HG03280 (cell line): ENCODE data around the gene NDST1.

ENCODE experiments used
- ATAC-seq: cut with Tn5 transposase; IDR thresholded peaks from one replicate; pipeline ENCODE4 v1.9.1; 2021; ENCODE audit warnings: mild to moderate bottlenecking, moderate library complexity; ENCODE audit not compliant: unreplicated experiment

NDST1 gene

DNA sequence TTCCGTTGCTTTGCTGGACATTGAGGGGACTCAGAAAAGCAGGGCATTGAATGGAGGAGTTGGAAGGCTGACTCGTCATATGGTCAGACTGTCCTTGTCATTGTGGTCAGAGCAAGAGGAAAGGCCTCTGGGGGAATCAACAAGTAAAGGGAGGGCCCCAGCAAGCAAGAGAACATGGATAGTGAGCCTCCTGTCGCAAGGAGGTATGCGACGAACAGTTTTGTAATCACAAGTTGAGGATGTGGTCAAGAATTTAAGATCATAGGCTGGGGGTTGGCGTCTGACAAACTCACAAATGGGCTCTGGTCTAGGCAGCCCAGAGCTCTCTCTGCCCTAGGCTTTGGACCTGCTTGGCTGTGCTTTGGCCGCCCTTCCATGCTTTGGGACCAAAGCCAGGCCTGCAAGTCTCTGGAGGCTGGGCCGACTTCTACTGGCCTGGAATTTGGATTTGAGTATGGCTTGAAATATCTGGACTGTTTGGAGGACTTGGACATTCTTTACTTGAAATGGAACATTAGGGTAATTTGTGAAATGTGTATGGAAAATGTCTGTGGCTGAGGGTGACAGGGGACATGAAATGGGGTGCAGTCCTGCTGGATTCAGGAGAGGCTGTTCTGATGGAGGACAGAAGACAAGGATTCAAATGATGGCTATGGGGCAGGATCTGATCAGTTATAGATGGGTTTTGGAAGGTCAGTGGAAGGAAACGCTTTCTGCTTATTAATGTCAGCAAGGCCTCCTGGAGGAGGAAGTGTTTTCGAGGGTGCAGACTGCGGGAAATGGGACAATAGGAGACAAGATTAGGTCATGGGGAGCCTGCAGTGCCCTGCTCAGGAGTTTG, 19.2 kb upstream of the NDST1 start:
- ATAC-seq = no peak

DNA sequence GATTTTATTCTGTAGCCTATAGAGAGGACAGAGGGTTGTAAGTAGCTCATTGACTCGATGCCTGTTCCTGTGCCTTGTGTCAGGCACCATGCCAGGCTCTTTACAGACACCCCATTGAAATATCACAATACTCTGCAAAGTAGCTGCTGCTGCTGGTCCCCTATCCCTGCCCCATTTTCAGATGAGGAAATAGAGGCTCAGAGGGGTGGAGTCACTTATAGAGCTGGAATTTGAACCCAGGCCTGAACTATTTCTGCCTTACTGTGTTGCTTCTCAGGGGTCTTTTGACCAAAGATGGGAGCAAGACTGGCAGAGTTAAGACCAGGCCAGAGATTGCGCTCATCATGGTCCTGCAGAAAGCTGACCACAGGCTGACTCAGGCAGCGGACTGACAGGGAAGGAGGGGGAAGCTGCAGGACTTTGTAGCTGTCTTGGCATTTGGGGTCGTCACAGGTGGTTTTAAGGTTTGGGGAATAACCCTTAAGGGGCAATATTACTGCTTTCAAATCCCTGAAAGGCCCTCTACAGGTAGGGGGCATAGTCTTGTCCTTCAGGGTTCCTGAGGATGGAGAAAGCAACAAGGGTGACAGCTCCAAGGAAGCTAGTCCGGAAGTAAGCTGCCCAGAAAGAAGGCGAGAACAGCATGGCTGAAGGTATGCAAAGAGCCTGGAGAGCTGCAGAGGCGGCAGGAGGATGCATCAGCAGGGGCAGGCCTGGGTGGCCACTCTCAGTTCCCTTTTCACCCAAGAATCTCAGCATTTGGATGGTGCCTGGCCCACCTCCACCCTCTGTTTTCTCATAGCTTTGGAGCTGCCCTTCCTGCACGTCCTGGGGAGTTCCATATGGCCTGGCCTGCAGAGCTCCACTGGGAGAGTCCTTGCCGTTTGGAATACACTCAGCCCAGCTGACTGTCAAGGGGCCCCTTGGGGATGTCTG, 18.3 kb upstream of the NDST1 start:
- peak; percentile 74 for ATAC-seq

DNA sequence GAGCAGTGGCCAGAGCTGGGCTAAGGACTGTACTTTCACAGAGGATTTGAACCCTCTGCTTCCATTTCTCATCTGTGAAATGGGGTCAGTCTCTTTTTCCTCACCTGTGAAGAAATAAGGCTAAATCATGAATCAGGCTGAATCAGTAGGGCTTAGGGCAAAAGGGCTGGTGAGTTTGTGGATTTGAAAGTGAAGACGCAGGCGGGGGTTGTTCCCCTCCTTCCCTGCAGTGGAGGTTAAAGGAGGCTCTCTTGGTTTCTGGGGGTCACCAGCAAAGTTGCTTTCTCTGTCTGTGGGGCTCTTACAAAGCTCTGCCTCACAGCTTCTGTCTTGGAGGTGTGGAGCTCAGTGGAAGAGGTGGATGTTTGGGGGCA, 17.6 kb upstream of the NDST1 start:
- ATAC-seq = no peak

DNA sequence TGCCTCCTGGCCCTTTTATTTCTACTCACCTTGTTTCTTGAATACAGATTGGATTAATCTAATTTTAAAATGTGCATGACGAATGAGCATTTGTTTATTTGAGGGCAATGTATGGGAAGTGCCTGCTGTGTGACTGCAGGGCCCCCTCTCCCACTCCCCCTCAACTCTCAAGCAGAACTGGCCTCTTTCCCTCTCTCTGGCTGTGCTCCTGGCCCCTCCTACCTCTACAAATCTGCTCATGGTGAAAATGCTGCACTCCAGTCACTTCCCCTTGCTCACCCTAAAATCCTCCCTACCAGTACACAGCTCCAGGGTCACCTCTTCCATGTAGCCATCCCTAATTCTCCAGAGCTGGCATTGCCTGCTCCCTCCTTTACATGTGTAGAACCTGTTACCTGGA, 17.2 kb upstream of the NDST1 start:
- no peak for ATAC-seq

DNA sequence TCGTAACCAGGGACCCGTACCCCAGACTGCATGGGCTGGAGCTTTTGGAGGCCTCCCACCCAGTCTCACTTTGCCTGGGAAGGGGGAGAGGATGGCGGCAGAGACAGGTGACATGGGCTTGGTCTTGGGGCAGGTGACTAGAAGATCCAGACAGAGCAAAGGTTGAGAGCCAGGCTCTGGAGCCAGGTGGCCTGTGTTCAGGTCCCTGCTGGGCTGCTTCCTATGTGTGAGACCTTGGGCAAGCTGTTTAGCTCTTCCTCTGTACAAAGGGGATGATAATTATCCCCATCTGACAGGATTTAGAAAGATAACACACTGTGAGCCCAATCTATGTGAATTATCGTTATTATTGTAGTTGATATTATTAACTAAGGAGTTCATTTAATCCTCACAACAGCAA, 16.1 kb upstream of the NDST1 start:
- ATAC-seq = no peak

DNA sequence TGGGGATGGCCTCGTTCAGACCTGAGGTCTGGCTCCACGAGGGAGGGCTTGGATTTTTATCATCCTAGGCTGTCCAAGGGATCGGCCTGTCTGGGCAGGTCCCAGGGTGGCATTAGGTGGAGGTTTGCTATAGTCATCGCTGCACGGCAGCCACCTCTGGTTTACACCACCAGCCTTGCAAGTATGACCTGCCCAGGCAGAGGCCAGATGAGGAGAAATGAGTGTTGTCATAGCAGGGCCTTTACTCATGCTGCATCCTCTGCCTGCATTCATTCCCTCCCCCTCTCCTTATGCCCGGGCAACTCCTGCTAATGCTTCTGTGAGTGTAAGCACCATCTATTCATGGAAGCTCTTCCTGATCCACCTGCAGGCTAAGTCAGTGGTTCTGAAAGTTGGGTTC, 15.3 kb upstream of the NDST1 start:
- no peak for ATAC-seq

DNA sequence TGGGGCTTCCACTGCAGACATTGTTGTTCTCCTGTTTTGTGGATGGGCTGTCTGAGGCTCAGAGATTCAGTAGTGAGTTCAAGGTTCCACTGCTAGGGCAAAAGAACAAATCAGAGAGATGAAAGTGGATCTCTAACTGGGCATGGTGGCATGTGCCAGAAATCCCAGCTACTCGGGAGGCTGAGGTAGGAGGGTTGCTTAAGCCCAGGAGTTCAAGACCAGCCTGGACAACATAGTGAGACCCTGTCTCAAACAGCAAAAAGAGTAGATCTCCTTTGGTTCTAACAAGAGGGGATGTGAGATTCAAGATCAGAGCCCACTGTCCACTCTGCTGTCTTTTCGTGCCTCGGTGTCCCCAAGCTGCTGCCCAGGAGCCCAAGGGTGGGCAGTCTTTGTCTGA, 11.8 kb upstream of the NDST1 start:
- ATAC-seq = no peak

DNA sequence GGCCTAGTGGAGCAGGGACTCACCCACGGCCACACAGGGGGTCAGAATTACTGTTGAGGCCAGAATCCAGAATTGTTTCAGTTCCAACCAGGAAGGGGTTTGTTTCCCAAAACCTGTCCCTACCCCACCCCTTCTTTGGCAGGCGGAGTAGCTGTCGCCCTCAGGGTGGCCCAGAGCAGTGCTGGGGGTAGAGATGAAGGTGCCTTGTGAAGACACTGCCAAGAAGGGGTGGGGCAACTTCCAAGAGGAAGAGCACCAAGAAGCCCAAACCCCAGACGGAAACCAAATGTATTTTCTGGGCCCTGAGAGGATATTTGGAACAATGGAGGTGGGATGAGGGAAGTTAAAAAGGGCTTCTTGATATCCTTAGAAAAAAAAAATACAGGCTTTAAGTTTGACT, 11.4 kb upstream of the NDST1 start:
- no peak for ATAC-seq

DNA sequence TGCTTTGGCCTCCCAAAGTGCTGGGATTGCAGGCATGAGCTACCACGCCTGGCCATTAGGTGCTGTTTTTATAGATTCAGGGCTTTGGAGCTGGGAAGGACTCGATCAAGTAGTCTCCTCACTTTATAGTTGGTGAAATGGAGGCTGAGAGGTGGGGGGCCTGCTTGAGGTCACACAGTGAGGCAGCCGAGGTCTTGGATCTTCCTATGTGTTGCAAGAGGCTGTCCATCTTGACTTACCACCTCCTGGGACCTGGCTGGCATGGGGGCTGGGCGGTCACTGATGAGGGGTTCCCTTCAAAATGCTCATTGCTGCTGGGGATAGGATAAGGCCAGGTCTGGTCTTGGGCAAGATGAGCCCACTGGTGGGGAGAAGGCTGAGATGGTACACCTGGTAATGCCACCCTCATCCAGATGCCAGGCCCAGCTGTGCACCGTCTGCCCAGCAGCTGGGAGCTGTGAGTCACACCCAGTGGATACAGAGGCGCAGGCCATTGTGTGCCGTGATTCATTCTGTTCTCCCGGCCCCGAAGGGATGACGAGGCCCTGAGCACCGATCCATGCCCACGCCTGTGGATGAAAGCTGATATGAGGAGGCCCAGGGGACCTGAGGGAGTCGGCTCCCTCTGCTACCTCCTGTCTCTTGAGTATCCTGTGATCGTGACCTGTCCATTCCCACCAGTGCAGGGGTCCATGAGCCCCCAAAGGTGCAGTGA, 10.5 kb upstream of the NDST1 start:
- ATAC-seq = no peak

DNA sequence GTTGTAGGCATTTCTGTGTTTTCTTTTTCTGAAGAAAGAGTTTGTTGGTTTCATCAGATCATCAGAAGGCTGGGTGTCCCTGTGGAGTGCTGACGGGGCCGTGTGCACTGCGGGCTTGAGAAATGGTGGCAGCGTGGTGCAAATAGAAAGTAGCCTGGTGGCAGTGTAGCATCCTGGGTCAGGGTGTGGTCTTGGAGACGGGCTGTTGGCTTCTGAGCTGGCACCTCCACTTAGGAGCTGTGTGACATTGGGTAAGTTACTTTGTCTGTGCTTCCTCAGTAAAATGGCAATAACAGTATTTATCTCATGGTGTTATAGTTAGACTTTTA, 10.0 kb upstream of the NDST1 start:
- no peak for ATAC-seq

DNA sequence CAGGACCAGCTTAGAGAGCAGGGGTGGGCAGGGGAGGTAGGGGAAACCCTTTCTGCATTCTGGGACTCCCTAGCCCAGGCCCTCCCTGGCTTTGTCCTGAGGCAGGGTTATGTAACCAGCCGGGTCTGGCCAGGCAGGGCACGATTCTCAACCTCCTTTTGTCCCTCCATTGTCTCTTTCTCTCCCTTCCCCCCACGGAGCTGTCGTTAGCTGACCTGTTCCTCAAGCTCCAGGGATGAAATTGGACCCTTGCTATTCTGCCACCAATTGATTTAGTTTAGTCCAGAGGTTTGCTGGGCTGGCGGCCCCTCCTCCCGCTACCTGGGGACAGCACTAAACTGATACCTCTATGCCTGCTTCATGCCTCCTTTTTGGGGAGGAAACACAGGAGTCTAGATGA, 9.4 kb upstream of the NDST1 start:
- no peak for ATAC-seq

DNA sequence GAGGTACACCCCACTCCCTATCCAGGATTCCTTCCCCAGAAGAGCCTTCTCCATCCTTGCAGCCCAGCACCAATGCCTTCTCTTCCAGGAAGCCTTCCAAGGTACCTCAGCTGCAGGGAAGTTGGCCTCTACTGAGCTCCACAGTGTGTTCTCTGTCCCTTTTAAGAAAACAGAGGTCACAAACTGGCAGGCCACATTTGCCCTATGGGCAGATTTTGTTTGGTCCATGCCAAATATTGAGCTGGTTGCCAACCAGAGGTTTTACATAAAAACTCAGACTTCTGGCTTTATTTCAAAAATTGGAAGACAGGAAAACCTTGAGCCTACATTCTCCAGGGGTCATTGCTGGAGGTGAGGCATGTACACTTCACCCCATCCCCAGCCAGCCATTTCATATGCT, 9.0 kb upstream of the NDST1 start:
- no peak for ATAC-seq

DNA sequence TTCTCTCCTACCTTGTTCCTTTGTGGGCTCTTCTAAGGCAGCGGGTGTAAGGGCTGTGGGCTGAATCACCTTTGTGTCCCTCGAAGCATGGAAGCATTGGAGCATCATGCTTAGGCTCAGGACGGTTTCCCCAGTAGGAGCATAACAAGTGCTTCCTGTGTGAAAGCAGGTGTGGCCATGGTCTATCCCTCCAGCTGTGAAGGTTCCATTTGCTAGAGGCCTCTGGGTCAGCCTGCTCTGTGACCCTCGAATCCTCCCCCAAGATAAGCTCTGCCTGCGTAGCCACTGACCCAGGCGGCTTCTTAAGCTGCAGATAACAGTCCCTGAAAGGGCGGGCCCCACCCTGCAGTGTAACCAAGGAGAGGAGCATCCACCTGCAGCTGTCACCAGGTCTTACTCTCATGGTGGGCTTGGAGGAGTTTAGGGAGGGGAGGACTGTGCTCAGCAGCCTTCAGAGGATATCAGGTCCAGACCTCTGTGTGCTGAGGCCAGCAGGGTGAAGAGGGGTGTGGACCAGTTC, 8.4 kb upstream of the NDST1 start:
- no peak for ATAC-seq

DNA sequence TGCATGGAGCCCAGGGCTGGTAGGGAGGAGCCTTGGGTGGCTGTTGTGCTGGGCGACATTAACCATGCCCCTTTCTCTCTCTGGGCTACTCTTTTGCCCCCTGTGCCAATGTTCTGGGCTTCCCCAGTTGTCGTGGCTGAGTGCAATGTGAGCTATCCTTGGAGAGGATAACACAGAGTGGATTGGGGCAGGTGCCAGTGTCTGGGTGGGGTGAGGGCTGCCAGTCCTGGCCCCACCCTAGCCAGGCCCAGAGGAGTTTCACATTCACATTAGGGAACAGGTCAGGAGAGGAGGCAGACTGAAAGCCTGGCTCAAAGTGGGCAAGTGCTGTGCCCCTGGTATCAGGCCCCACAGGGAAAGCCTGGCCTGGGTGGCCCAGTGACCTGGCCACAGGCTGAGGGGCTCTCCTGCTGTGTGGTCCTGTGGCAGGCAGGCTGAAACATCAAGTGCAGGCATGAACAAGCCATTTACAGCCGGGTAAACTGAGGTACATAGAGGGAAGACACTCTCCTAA, 7.5 kb upstream of the NDST1 start:
- ATAC-seq = no peak

DNA sequence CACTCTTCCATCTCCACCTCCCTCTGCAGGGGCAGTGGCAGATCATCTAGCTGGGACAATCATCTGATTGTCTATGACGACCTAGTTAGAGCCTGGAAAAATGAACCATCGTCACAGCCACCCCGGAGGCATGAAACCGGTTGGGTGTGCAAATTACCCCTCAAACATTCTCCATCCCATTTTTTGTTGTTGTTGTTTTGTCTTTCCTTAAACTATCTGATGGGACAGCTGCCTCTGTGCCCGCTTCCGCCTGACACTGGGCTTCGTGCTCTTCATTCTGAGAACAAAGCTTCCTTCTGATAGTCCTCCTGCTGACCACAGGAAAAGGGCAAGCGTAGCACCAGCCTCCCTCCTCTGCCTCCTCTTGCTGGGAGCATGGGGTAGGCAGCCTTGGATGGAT, 7.0 kb upstream of the NDST1 start:
- no peak for ATAC-seq

DNA sequence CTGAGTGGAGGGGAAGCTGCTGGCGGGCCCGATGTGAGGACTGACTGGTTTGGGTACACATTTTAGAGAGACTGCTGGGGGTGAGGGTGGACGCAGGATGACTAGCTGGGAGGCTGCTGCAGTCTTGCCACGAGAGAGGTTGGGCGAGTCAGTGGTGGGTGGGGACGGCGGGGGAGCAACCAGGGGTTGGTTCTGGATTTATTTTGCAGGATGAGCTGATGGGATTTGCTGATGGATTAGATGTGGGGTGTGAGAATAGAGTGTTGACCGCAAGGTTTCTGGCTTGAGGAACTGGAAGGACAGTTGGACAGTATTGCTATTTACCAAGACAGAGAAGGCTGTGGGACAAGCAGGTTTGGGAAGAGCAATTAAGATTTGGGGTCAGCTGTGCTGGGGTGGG, 5.8 kb upstream of the NDST1 start:
- no peak for ATAC-seq

DNA sequence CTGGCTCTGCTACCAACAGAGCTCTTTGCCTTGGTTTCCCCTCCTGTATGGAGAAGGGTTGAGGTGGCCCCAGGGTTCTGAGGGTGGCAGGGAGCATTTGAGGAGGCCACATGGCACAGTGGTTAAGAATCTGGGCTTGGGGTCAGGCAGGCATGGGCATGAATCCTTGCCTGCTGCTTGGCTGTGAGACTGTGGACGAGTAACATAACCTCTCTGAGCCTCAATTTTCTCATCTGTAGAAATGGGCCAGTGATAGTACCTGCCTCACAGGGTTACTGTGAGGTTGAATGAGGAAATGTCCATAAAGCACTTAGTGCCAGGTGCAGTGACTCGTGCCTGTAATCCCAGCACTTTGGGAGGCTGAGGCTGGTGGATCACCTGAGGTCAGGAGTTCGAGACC, 5.1 kb upstream of the NDST1 start:
- no peak for ATAC-seq

DNA sequence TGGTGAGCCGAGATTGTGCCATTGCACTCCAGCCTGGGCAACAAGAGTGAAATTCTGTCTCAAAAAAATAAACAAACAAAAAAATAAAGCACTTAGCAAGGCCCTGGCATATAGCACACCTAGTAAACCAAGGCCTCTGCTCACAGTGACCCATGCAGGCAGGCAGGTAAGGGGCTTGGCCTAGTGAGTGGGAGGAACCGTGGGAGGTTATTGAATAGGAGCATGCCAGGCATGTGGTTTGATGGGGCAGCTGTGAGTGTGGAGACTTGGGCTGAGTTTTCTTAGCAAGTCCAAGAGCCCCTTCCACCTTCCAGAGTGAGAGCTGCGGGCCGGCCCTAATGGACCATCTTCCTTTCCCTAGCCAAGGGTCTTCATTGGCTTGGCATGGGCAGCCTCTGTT, 4.5 kb upstream of the NDST1 start:
- no peak for ATAC-seq

DNA sequence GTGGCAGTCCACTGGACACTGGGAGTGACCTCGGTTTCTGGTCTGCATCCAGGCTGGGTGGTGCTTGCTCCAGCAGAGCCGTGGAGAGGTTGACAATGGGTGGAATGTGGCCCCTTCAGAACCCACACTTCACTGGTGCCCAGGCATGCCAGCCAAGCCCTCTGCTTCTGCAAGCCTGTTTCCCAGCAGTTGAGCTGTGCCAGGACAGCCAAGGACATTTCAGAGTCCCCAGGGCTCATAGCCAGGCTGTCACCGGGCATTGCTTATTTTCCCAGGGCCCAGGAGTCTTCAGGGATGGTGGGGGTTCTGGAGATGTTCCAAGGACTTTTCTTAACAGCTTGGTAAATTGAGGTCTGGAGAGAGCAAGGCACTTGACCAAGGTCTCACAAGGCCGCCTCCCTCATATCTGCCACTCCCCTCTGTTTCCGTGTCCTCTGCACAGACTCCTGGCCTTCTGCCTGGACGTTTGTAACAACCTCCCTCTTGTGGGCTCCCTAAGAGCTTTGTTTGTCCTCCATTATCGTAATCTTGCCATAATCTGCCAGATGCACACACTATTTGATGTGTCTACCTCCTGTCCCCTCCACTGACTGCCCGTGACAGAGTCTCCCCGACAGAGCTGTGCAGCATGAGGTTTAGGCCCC, 3.8 kb upstream of the NDST1 start:
- ATAC-seq = no peak

DNA sequence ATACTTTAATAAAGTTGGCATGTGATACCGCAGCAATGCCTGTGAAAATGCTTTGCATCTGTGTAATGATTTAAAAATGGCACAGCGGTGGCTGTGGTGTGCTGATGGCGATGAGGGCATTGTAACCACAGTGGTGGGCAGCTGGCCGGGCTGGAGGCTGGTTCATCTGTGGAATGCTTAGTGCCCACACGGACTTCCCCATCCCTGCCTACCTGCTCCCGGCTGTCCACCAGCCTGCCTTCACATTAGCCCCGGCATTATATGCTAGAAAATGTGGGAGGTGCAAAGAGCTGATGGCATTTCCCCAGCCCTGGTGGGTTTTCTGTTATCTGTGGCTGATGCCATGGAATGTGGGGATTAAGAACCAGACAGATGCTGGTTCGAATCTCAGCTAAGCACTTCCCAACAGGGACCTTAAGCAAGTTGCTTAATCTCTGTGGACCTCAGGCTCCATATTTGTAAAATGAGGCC, 2.9 kb upstream of the NDST1 start:
- no peak for ATAC-seq

DNA sequence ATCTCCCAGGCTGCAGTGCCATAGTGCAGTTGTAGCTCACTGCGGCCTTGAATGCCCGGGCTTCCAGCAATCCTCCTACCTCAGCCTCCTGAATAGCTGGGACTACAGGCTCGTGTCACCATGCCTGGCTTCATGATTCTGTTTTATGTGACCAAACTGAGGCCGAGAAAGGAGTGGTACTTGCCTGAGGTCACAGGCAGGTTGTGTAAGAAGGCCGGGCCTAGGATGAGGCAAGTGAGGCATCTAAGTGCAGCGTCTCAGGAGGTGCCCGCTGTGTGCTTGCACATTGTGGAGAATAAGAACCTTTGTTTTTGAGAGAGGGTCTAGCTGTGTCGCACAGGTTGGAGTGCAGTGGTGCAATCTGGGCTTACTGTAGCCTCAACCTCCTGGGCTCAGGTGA, 2.1 kb upstream of the NDST1 start:
- no peak for ATAC-seq
